Measurements from ENCODE around the gene MVB12A. TPM values are rescaled to one million over a fixed set of nuclear protein-coding genes. Genes with fewer than 3 reads are reported as not detected.

Gene MVB12A
- total RNA-seq, 1 donor from 2014 or later, result 23.3 TPM

- peak overlapping the region; percentile 91 for H3K4me3 Mint-ChIP-seq
- H3K27ac Mint-ChIP-seq, result peak overlapping the region; percentile 84
- ATAC-seq (ENCODE audit: low read depth) (no peak), DNase-seq (no peak)
- peaks cover 23% of the 10 kb centered on the region for H3K4me1 Mint-ChIP-seq
- ChIA-PET POLR2A (interaction anchor here (0.8 to 2.1 kb wide), 4 partner anchors 43 to 282 kb away, joined by 3 to 6 read pairs (median 4); partner anchors contain the start of genes BST2, FCHO1, MVB12A and PGLS), CTCF (no interaction called here)
- H3K36me3 Mint-ChIP-seq (ENCODE audit: low read depth), result no peaks in the 10 kb centered on the region
- TF ChIP-seq CTCF (IDR thresholded peaks at IDR 0.05), result no peak
- H3K9me3 Mint-ChIP-seq, result no peaks in the 10 kb centered on the region
- H3K27me3 Mint-ChIP-seq, result peaks cover 2% of the 10 kb centered on the region
- intact Hi-C loops (cut with micrococcal nuclease), result loop anchor here (1.0 to 2.0 kb wide), 3 partner anchors 16 to 132 kb away; partner anchors contain the start of genes BST2 and GTPBP3
Measured at GRCh38 chr19:17469092-17469480, 49.2 kb downstream of the MVB12A start.

- no peak for TF ChIP-seq CTCF (IDR thresholded peaks at IDR 0.05)
- peaks cover 23% of the 10 kb centered on the region for H3K4me1 Mint-ChIP-seq
- H3K27me3 Mint-ChIP-seq, result peaks cover 1% of the 10 kb centered on the region
- H3K4me3 Mint-ChIP-seq, result peak overlapping the region; percentile 91
- H3K9me3 Mint-ChIP-seq, result no peaks in the 10 kb centered on the region
- ATAC-seq (ENCODE audit: low read depth) (peak; percentile 83), DNase-seq (peak; percentile 77)
- peak overlapping the region; percentile 84 for H3K27ac Mint-ChIP-seq
- intact Hi-C loops (cut with micrococcal nuclease), result loop anchor here (1.0 to 2.0 kb wide), 6 partner anchors 16 to 202 kb away; partner anchors contain the start of genes BABAM1, BST2 and GTPBP3
- ChIA-PET POLR2A (interaction anchor here (0.5 to 2.1 kb wide), 6 partner anchors 42 to 281 kb away, joined by 3 to 8 read pairs (median 4); partner anchors contain the start of genes FCHO1, MVB12A and PGLS), CTCF (no interaction called here)
- H3K36me3 Mint-ChIP-seq (ENCODE audit: low read depth), result no peaks in the 10 kb centered on the region
Measured at GRCh38 chr19:17469481-17470067, 49.7 kb downstream of the MVB12A start.

GRCh38 chr19:17470068-17470841 is 50.4 kb downstream of the MVB12A start, which contains the start of gene SLC27A1:
SLC27A1 (plus strand) TSS chr19:17470524; CDS start chr19:17470541, 17 bp downstream.
- H3K27ac Mint-ChIP-seq, result peak within 1 kb of the TSS; percentile 84
- peak; percentile 85 for DNase-seq
- TF ChIP-seq CTCF (IDR thresholded peaks at IDR 0.05), result no peak
- peak; percentile 81 for ATAC-seq (ENCODE audit: low read depth)
- H3K9me3 Mint-ChIP-seq, result no peaks in the 10 kb centered on the region
- no peaks in the 10 kb centered on the region for H3K36me3 Mint-ChIP-seq (ENCODE audit: low read depth)
- intact Hi-C loops (cut with micrococcal nuclease), result loop anchor here (1.0 to 2.0 kb wide), 3 partner anchors 42 to 203 kb away; partner anchors contain the start of gene BABAM1
- H3K4me1 Mint-ChIP-seq, result peaks cover 23% of the 10 kb centered on the region
- no peaks in the 10 kb centered on the region for H3K27me3 Mint-ChIP-seq
- peak within 1 kb of the TSS; percentile 91 for H3K4me3 Mint-ChIP-seq
- ChIA-PET CTCF (no interaction called here), POLR2A (interaction anchor here (0.5 to 2.1 kb wide), 5 partner anchors 42 to 142 kb away, joined by 3 to 6 read pairs (median 3); partner anchors contain the start of genes BST2 and PGLS)

- H3K27me3 Mint-ChIP-seq, result no peaks in the 10 kb centered on the region
- DNase-seq (no peak), ATAC-seq (ENCODE audit: low read depth) (no peak)
- no peak overlapping the region for H3K27ac Mint-ChIP-seq
- ChIA-PET CTCF (interaction anchor here (0.9 kb wide), 1 partner anchor 24 kb away, joined by 3 read pairs; no protein-coding TSS in a partner anchor), POLR2A (interaction anchor here (1.4 to 1.6 kb wide), 3 partner anchors 22 to 66 kb away, joined by 3 to 6 read pairs (median 5); partner anchors contain the start of gene BST2)
- H3K4me3 Mint-ChIP-seq, result peak overlapping the region; percentile 91
- H3K4me1 Mint-ChIP-seq, result peaks cover 20% of the 10 kb centered on the region
- TF ChIP-seq CTCF (IDR thresholded peaks at IDR 0.05), result no peak
- no peaks in the 10 kb centered on the region for H3K9me3 Mint-ChIP-seq
- H3K36me3 Mint-ChIP-seq (ENCODE audit: low read depth), result no peaks in the 10 kb centered on the region
- intact Hi-C loops (cut with micrococcal nuclease), result loop anchor here (2.0 kb wide), 1 partner anchor 53 kb away; no protein-coding TSS in a partner anchor
Measured at GRCh38 chr19:17471410-17472125, 51.7 kb downstream of the MVB12A start.
